Skeletal muscle tissue (tissue), 4 donors: ENCODE results near the gene ADCY3. TPM values are rescaled to one million over a fixed set of nuclear protein-coding genes. Genes with fewer than 3 reads are reported as not detected.

Experiments used
- H3K27ac ChIP-seq: one replicate; pipeline ENCODE4 v1.7.0; 2013; ENCODE audit warnings: mild to moderate bottlenecking, low read depth, low read length, inconsistent platforms
- H3K27me3 ChIP-seq, 3 donors: one replicate each; pipeline ENCODE4 v1.7.0; 2013; ENCODE audit warnings: low read length in 3 of 3; ENCODE audit not compliant: control insufficient read depth in 3 of 3, insufficient read depth in 3 of 3
- H3K36me3 ChIP-seq, 3 donors: one replicate each; pipeline ENCODE4 v1.7.0; 2013; ENCODE audit warnings: low read length in 3 of 3; ENCODE audit not compliant: control insufficient read depth in 3 of 3, insufficient read depth in 3 of 3
- H3K4me1 ChIP-seq, 3 donors: one replicate each; pipeline ENCODE4 v1.7.0; 2013; ENCODE audit warnings: low read length in 3 of 3, mild to moderate bottlenecking in 3 of 3; ENCODE audit not compliant: control insufficient read depth in 3 of 3, insufficient read depth in 3 of 3
- H3K4me3 ChIP-seq, 3 donors: one replicate each; pipeline ENCODE4 v1.7.0; 2013; ENCODE audit warnings: low read length in 3 of 3
- H3K9ac ChIP-seq, 3 donors: one replicate each; pipeline ENCODE4 v1.7.0; 2013; ENCODE audit warnings: low read length in 3 of 3, mild to moderate bottlenecking in 3 of 3, moderate library complexity in 2 of 3, low read depth in 1 of 3
- H3K9me3 ChIP-seq, 3 donors: one replicate each; pipeline ENCODE4 v1.7.0; 2013; ENCODE audit warnings: low read length in 3 of 3; ENCODE audit not compliant: control insufficient read depth in 3 of 3
- total RNA-seq: library from RNA; depleted of rRNA; stranded (reverse); fragments of >200 nt; gene quantifications from one replicate; pipeline ENCODE4 v1.2.3, GENCODE V29; 2014
- donor health status: Osteomylitis.

The ADCY3 gene
- total RNA-seq, 1 donor from 2014 or later, result 13.6 TPM

DNA sequence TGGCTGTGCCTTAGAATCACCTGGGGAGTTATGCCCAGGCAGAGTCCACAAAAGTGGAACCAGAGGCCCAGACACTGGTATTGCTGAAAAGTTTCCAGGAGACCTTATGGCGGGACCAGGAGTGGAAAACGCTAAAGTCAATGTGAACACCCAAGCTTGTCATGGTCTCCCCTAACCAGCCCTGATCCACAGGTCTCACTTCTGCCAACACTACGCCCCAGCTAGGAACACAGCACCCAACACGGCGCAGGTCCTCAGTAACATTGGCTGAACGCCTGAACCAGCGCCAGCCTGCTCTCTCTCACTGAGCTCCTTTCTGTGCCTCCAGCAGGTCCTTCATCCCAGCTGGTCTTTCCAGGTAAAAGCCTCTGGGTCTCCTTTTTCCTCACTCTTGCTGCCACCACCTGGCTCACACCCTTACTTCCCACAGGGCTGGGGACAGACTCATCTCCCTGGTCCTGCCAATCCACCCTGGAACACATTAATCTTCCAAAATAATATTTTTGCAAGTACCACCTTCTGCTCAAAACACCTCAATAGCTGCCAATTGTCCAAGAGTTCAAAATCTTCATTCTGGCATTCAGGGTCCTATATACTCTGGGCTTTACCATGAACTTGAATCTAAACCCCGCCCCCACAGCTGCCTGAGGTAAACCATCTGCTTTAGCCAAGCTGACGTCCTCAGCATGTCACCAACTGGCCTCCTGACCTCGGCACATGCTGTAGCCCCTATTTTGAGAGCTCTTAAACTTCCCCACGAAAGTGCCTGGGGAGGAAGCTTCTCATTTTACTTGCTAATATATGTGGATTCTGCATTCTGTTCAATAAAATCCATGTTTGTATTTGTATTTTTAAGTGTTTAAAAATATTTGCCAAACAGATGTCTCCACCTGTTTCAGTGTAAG lies 34.6 kb downstream of the ADCY3 start:
- no peak overlapping the region for H3K27ac ChIP-seq

DNA sequence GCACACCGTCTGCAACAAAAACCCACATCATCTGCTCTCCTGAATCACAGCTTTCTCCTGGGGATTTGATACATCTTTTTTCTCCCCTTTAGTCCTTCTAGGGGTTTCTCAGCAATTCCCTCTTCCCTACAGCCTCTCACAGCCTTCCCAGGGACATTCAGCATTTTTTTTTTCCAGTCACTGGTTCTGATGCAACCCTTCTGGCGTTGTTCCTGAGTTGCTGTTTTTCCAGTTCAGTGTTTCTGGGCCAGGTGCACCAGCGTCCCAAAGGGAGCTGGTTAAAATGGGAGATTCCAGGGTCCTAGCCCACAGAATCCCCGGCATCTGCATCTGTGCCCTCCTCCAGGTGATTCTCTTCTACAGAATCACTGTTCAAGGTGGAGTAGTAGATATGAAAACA lies 36.1 kb downstream of the ADCY3 start:
- H3K9me3 ChIP-seq, result no peaks in the 10 kb centered on the region
- H3K4me3 ChIP-seq, result no peak overlapping the region
- no peak overlapping the region for H3K9ac ChIP-seq
- no peaks in the 10 kb centered on the region for H3K36me3 ChIP-seq
- H3K4me1 ChIP-seq, result peaks cover 5 to 9% (median 6%) of the 10 kb centered on the region in 3 donors
- H3K27me3 ChIP-seq, result peaks cover 0 to 4% (median 0%) of the 10 kb centered on the region in 3 donors
- H3K27ac ChIP-seq, result no peak overlapping the region

More for the DNA sequence above, 34.6 kb downstream of the ADCY3 start:
- Histone ChIP-seq H3K27me3 (peaks cover 0 to 4% (median 0%) of the 10 kb centered on the region in 3 donors), H3K36me3 (no peaks in the 10 kb centered on the region), H3K9me3 (no peaks in the 10 kb centered on the region), H3K4me1 (peaks cover 5 to 9% (median 5%) of the 10 kb centered on the region in 3 donors), H3K9ac (no peak overlapping the region), H3K4me3 (no peak overlapping the region)

DNA sequence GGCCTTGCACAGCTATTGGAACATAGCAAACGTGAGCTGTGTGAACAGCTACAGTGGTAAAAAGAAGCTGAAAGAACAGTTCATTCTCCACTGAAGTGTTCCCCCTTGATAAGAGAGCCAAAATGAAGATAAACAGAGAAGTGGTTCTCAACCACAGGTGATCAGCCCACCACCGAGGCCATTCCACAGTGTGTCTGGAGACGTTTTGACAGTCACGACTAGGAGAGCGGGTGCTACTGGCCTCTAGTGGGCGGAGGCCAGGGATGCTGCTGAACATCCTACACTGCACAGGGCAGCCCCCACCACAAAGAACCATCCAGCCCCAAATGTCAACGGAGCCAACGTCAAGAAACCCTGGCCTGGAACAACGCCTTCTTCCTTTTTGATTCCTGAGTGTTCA lies 38.4 kb downstream of the ADCY3 start:
- Histone ChIP-seq H3K9me3 (no peaks in the 10 kb centered on the region), H3K4me3 (no peak overlapping the region), H3K36me3 (no peaks in the 10 kb centered on the region)

DNA sequence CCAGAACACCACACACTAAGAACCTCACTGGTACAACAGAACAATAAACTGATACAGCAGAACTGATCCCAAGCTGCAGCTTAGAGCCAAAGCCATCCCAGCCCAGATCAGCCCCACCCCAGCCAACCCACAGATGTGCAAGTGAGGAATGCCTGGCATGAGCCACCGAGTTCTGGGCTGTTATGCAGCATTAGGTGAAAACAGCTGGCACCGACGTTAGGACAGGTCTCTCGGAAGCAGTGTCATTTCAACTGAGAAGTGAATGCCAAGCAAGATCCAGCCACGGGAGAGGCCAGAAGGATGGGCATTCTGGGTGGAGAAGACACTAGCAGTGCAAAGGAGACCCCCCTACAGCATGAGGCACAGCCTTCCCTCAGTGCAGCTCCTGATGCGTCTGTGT lies 38.9 kb downstream of the ADCY3 start:
- Histone ChIP-seq H3K36me3 (no peaks in the 10 kb centered on the region), H3K4me3 (no peak overlapping the region), H3K4me1 (peaks cover 0 to 4% (median 3%) of the 10 kb centered on the region in 3 donors), H3K27ac (no peak overlapping the region), H3K9ac (no peak overlapping the region), H3K27me3 (no peaks in the 10 kb centered on the region), H3K9me3 (no peaks in the 10 kb centered on the region)

More for the DNA sequence above, 38.4 kb downstream of the ADCY3 start:
- Histone ChIP-seq H3K27me3 (peaks cover 0 to 3% (median 0%) of the 10 kb centered on the region in 3 donors), H3K27ac (no peak overlapping the region), H3K4me1 (peaks cover 4 to 7% (median 6%) of the 10 kb centered on the region in 3 donors), H3K9ac (no peak overlapping the region)

DNA sequence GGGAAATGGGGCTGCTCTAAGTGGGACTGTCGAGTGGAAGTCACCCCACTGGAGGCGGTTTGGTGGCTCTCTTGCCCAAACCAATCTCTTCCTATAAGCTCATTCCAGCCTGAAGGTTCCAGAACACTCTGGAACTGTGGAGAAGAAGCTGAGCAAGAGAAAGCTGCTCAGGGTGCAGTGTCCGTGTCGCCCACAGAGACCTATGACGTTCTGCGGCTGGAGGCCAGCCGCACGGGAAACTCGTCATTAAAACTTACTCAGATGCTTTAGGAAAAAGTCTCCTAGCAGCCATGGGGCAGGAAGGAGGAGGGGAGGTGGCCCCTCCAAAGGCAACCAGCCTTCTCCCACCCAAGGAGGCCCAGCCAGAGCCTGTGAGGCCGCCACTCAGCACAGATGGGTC lies 41.7 kb downstream of the ADCY3 start:
- H3K9me3 ChIP-seq, result no peaks in the 10 kb centered on the region
- no peaks in the 10 kb centered on the region for H3K36me3 ChIP-seq
- no peak overlapping the region for H3K9ac ChIP-seq
- H3K27me3 ChIP-seq, result no peaks in the 10 kb centered on the region
- no peak overlapping the region for H3K27ac ChIP-seq
- H3K4me3 ChIP-seq, result no peak overlapping the region
- peaks cover 11 to 19% (median 12%) of the 10 kb centered on the region in 3 donors for H3K4me1 ChIP-seq

DNA sequence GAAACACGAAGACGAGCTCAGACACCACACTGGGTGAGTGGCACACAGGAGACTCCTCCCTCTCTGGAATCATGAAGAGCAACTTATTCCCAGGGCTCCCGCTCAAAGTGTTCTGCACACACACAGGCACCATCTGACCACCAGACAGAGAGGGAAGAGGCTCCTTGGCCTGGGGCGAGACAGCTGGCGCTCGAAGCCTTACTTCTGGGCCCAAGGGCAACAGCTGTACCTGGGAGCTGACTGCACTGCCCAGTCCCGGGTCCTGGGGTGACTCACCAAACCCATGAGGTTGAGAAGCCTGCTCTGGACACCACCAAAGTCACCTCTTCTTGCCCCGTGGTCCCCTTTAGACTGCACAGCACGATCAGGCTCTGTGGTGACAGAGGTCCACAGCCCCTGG lies 42.4 kb downstream of the ADCY3 start:
- no peak overlapping the region for H3K27ac ChIP-seq
- H3K4me1 ChIP-seq, result peaks cover 16 to 24% (median 19%) of the 10 kb centered on the region in 3 donors
- H3K4me3 ChIP-seq, result no peak overlapping the region

DNA sequence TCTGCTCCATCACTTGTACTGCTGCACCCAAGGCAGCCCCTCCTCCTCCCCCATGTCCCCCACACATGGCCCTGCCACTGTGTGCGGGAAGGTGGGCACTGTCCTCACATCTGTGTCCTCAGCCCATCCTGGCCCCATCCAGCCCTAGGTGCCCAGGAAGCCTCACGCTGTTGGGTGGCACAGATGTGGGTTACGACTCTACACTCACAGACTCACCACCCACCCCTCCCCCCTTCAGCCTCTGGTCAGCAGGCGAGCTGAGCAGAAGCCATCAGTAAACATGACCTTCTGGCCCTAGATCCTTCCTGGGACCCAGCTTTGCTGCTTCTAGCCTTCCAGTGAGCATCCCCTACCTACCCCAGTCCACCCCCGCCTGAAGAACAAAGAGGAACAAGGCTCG lies 43.0 kb downstream of the ADCY3 start:
- H3K4me1 ChIP-seq, result peaks cover 20 to 29% (median 23%) of the 10 kb centered on the region in 3 donors
- H3K27me3 ChIP-seq, result no peaks in the 10 kb centered on the region
- H3K27ac ChIP-seq, result no peak overlapping the region
- no peak overlapping the region for H3K9ac ChIP-seq
- H3K36me3 ChIP-seq, result no peaks in the 10 kb centered on the region
- H3K9me3 ChIP-seq, result no peaks in the 10 kb centered on the region
- H3K4me3 ChIP-seq, result no peak overlapping the region

More for the DNA sequence above, 42.4 kb downstream of the ADCY3 start:
- H3K36me3 ChIP-seq, result no peaks in the 10 kb centered on the region
- no peaks in the 10 kb centered on the region for H3K27me3 ChIP-seq
- H3K9ac ChIP-seq, result no peak overlapping the region
- no peaks in the 10 kb centered on the region for H3K9me3 ChIP-seq

DNA sequence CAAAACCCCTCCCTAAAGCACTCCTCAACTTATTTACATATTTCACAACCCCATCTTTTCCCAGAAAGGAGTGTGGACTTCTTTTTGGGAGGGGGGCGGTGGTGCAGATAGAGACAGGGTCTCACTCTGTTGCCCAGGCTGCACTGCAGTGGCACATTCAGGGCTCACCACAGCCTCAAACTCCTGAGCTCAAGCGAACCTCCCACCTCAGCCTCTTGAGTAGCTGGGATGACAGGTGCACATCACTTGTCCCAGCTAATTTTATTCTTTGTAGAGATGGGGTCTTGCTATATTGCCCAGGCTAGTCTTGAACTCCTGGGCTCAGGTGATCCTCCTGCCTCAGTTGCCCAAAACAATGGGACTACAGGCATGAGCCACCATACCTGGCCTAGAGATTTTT lies 44.1 kb downstream of the ADCY3 start:
- Histone ChIP-seq H3K4me3 (no peak overlapping the region), H3K4me1 (peaks cover 21 to 26% (median 26%) of the 10 kb centered on the region in 3 donors), H3K36me3 (no peaks in the 10 kb centered on the region), H3K9ac (no peak overlapping the region), H3K27me3 (no peaks in the 10 kb centered on the region), H3K27ac (no peak overlapping the region), H3K9me3 (no peaks in the 10 kb centered on the region)

DNA sequence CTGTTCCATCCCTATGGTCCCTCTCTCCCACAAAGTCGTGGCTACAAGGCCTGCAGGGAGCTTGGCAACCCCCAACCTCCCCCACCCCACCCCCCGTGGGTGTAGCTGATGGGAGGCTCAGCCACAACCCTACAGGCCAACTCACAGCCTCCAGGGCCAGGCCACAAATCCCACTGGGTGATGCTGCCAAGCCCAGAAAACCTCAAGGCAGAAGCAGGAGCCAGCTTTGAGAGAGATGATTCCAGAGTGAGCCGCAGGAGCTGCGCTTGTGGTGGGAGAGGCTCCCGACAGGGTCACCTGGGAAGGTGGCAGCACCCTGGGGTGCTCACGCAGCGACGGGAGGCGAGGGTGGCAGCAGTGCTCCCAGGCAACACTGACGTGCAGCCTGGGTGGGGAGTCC lies 44.8 kb downstream of the ADCY3 start:
- Histone ChIP-seq H3K36me3 (no peaks in the 10 kb centered on the region), H3K4me1 (peaks cover 21 to 28% (median 26%) of the 10 kb centered on the region in 3 donors), H3K27me3 (no peaks in the 10 kb centered on the region), H3K27ac (no peak overlapping the region), H3K4me3 (no peak overlapping the region), H3K9me3 (no peaks in the 10 kb centered on the region), H3K9ac (no peak overlapping the region)

DNA sequence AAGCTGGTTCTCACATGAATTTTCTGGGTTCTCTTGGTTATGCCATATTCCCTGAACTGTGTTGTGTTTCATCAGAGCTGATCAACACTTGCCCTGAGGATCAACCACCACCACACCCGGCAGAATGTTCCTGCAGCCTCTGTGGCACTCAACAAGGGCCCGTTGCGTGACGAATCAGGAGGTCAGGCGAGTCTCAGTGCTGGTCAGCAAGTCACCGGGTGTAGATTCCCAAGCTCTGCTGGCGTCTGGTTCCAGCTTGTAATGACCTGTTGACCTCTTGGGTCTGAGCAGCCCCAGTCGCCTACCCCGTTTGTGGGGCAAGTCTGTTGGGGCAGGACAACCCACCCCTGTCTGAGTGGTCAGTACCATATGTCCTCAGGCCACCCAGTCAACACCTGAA lies 46.0 kb downstream of the ADCY3 start:
- no peaks in the 10 kb centered on the region for H3K27me3 ChIP-seq
- H3K36me3 ChIP-seq, result no peaks in the 10 kb centered on the region
- H3K9ac ChIP-seq, result no peak overlapping the region
- peaks cover 21 to 28% (median 26%) of the 10 kb centered on the region in 3 donors for H3K4me1 ChIP-seq
- H3K27ac ChIP-seq, result peak overlapping the region; percentile 64
- H3K4me3 ChIP-seq, result no peak overlapping the region
- H3K9me3 ChIP-seq, result no peaks in the 10 kb centered on the region
